Measurements from ENCODE around the gene KRT35. TPM values are rescaled to one million over a fixed set of nuclear protein-coding genes. Genes with fewer than 3 reads are reported as not detected.

Gene KRT35
- total RNA-seq, 4 donors from 2014 or later = not detected

DNA sequence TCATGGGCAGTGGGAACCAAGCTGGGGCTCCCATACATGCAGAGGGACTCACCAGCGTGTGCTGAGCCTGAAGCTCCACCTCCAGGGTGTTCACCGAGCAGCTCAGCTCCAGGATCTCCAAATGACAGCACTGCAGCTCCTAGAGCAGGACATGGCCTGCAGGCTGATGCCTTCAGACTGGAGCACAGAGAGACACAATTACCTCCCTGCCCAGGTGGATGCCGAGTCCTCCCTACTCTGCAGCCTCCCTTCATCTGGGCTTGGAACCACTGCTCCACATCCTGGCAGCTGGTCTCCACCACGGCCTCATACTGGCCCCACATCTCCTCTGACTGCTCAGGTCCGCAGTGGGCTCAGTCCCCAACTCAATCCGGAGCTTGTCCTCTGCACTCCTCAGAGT is 31.9 kb downstream of the KRT35 start:
- no peak overlapping the region for H3K27ac ChIP-seq
- no peak for DNase-seq
- ATAC-seq = no peak
- no peaks in the 10 kb centered on the region for H3K4me1 ChIP-seq
- H3K36me3 ChIP-seq = no peaks in the 10 kb centered on the region
- H3K9me3 ChIP-seq = no peaks in the 10 kb centered on the region
- no peak overlapping the region for H3K4me3 ChIP-seq
- TF ChIP-seq POLR2A (IDR thresholded peaks at IDR 0.05) = no peak
- TF ChIP-seq, protein P1, sequence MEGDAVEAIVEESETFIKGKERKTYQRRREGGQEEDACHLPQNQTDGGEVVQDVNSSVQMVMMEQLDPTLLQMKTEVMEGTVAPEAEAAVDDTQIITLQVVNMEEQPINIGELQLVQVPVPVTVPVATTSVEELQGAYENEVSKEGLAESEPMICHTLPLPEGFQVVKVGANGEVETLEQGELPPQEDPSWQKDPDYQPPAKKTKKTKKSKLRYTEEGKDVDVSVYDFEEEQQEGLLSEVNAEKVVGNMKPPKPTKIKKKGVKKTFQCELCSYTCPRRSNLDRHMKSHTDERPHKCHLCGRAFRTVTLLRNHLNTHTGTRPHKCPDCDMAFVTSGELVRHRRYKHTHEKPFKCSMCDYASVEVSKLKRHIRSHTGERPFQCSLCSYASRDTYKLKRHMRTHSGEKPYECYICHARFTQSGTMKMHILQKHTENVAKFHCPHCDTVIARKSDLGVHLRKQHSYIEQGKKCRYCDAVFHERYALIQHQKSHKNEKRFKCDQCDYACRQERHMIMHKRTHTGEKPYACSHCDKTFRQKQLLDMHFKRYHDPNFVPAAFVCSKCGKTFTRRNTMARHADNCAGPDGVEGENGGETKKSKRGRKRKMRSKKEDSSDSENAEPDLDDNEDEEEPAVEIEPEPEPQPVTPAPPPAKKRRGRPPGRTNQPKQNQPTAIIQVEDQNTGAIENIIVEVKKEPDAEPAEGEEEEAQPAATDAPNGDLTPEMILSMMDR (IDR thresholded peaks at IDR 0.05 in 4 of 5, conservative IDR thresholded peaks at IDR 0.05 in 1 of 5) = no peak
- in situ Hi-C loops (cut with MboI; ENCODE audit: low sequenced_read_pairs in 4 of 4) = no loop called here
- no peaks in the 10 kb centered on the region for H3K27me3 ChIP-seq
- intact Hi-C loops (cut with DNase I; ENCODE audit: low total_unique reads) = no loop called here

DNA sequence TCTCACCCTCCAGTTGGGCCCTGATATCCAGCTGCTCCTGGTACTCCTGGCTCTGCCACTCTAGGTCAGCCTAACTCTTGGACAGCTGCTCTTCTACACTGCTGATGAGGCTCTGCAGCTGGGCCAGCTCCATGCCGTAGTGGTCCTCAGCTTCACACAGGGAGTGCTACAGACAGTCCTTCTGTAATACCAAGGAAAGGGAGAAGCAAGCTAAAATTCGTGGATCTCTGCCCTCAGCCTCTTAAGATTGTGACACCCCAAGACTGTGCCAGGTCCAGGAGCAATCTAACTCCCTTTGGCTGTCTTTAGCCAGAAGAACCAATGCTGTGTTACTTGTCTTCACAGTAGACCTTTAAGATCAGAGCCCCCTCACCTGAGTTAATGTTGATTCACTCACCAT is 32.4 kb downstream of the KRT35 start:
- intact Hi-C loops (cut with DNase I; ENCODE audit: low total_unique reads) = no loop called here
- no peak for ATAC-seq

GRCh38 chr17:41446806-41447205 is 34.1 kb downstream of the KRT35 start:
- H3K4me3 ChIP-seq = no peak overlapping the region
- H3K27me3 ChIP-seq = no peaks in the 10 kb centered on the region
- in situ Hi-C loops (cut with MboI; ENCODE audit: low sequenced_read_pairs in 4 of 4) (no loop called here), intact Hi-C loops (cut with DNase I; ENCODE audit: low total_unique reads) (no loop called here)
- no peaks in the 10 kb centered on the region for H3K36me3 ChIP-seq
- no peak overlapping the region for H3K27ac ChIP-seq
- ATAC-seq (no peak), DNase-seq (no peak)
- no peaks in the 10 kb centered on the region for H3K9me3 ChIP-seq
- no peaks in the 10 kb centered on the region for H3K4me1 ChIP-seq
- no peak for TF ChIP-seq POLR2A (IDR thresholded peaks at IDR 0.05)
- TF ChIP-seq, protein P1 (IDR thresholded peaks at IDR 0.05 in 4 of 5, conservative IDR thresholded peaks at IDR 0.05 in 1 of 5) = no peak

More for the DNA sequence above, 32.4 kb downstream of the KRT35 start:
- in situ Hi-C loops (cut with MboI; ENCODE audit: low sequenced_read_pairs in 4 of 4) = no loop called here
- no peak overlapping the region for H3K27ac ChIP-seq
- no peak for DNase-seq
- H3K36me3 ChIP-seq = no peaks in the 10 kb centered on the region
- H3K9me3 ChIP-seq = no peaks in the 10 kb centered on the region
- no peak overlapping the region for H3K4me3 ChIP-seq
- TF ChIP-seq POLR2A (IDR thresholded peaks at IDR 0.05) = no peak
- H3K4me1 ChIP-seq = no peaks in the 10 kb centered on the region
- H3K27me3 ChIP-seq = no peaks in the 10 kb centered on the region

DNA sequence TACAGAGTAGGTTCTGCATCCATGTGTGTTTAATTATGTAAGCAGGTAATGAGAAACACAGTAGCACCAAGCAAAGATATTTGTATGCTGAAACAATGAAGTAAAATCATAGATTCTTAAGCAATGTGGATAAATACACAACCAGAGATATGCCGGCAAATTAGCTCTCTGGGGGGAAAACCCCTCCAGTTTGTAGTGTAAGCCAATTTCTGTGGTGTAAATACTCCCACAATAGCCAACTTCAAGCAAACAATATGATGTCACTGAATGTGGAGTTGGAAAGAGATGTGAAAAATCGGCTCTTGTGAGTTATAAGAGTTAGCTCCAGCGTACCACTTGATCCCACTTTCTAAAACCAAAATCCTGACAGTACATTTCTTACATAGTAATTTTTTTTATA is 36.3 kb downstream of the KRT35 start:
- TF ChIP-seq, protein P1 (IDR thresholded peaks at IDR 0.05 in 4 of 5, conservative IDR thresholded peaks at IDR 0.05 in 1 of 5) = no peak
- no peak for TF ChIP-seq POLR2A (IDR thresholded peaks at IDR 0.05)
- DNase-seq = no peak
- in situ Hi-C loops (cut with MboI; ENCODE audit: low sequenced_read_pairs in 4 of 4) (no loop called here), intact Hi-C loops (cut with DNase I; ENCODE audit: low total_unique reads) (no loop called here)
- no peak overlapping the region for H3K27ac ChIP-seq
- H3K27me3 ChIP-seq = no peaks in the 10 kb centered on the region
- ATAC-seq = no peak
- no peaks in the 10 kb centered on the region for H3K36me3 ChIP-seq
- H3K4me3 ChIP-seq = no peak overlapping the region
- H3K9me3 ChIP-seq = no peaks in the 10 kb centered on the region
- no peaks in the 10 kb centered on the region for H3K4me1 ChIP-seq

DNA sequence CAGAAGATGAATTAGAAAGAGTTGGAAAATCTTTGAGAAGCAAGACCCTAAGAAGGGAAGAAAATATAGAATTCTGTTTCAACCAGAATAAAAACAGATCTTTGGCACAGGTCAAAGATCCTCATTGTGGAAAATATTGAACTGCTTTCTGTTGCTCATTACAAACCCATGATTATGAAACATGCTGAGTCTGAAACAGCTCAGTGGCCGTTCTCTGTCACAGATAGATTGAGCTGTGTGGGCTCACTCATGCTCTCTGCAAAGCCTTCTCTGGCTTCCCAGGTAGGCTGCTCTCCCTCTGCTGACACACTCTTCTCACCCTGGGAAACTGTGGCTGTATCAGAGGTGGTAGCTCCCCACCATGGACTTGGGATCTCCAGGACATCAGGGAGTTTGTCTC is 36.8 kb downstream of the KRT35 start:
- Histone ChIP-seq H3K27ac (no peak overlapping the region), H3K27me3 (no peaks in the 10 kb centered on the region), H3K4me3 (no peak overlapping the region), H3K9me3 (no peaks in the 10 kb centered on the region), H3K36me3 (no peaks in the 10 kb centered on the region), H3K4me1 (no peaks in the 10 kb centered on the region)
- TF ChIP-seq, protein P1 (IDR thresholded peaks at IDR 0.05 in 4 of 5, conservative IDR thresholded peaks at IDR 0.05 in 1 of 5) = no peak
- no peak for TF ChIP-seq POLR2A (IDR thresholded peaks at IDR 0.05)
- intact Hi-C loops (cut with DNase I; ENCODE audit: low total_unique reads) (no loop called here), in situ Hi-C loops (cut with MboI; ENCODE audit: low sequenced_read_pairs in 4 of 4) (no loop called here)
- ATAC-seq (no peak), DNase-seq (no peak)

Data from gastrocnemius medialis (tissue), 4 donors.